Activated CD8-positive, alpha-beta T cell treated with anti-CD3 and anti-CD28 coated beads, Interleukin-2, amount 10 ng/mL, durations not matched to agents 7 days and 5 days (primary cell): ENCODE measurements around the gene HLF. TPM values are rescaled to one million over a fixed set of nuclear protein-coding genes. Genes with fewer than 3 reads are reported as not detected.
A peak's percentile ranks its signal among the peaks of the same experiment; 100 is the strongest.

Experiments
- ATAC-seq: fragments of 150-1000 bp; cut with Tn5 transposase; one replicate; pipeline ENCODE4 v1.10.0; 2021; ENCODE audit warnings: moderate library complexity
- CTCF ChIA-PET: fragments of 350-600 bp; sonication (Branson Sonifier 250); formaldehyde crosslinking; loops from one replicate; lab custom pipeline; 2021; ENCODE audit warnings: antibody characterized with exemption; lab: Charles Lee
- POLR2A ChIA-PET: fragments of 350-600 bp; sonication (Branson Sonifier 250); formaldehyde crosslinking; loops from one replicate; lab custom pipeline; 2021; ENCODE audit warnings: antibody characterized with exemption; lab: Charles Lee
- DNase-seq: peaks from one replicate; pipeline ENCODE4 v3.0.0-alpha.2; 2020
- H3K27ac Mint-ChIP-seq: one replicate; pipeline ENCODE4 v1.8.0; 2021; ENCODE audit warnings: mild to moderate bottlenecking, mixed read lengths
- H3K27me3 Mint-ChIP-seq: one replicate; pipeline ENCODE4 v1.8.0; 2021; ENCODE audit warnings: low read depth, mixed read lengths
- H3K36me3 Mint-ChIP-seq: one replicate; pipeline ENCODE4 v1.8.0; 2021; ENCODE audit warnings: low read depth, mixed read lengths
- H3K4me1 Mint-ChIP-seq: one replicate; pipeline ENCODE4 v1.8.0; 2021; ENCODE audit warnings: low read depth, mixed read lengths
- H3K4me3 Mint-ChIP-seq: one replicate; pipeline ENCODE4 v1.8.0; 2021; ENCODE audit warnings: mild to moderate bottlenecking, mixed read lengths
- H3K9me3 Mint-ChIP-seq: one replicate; pipeline ENCODE4 v1.8.0; 2022; ENCODE audit warnings: mixed read lengths; ENCODE audit not compliant: insufficient read depth
- total RNA-seq, 2 experiments: library from RNA; stranded (reverse); gene quantifications; one replicate each; pipeline ENCODE4 v1.2.3, GENCODE V29; 2021

Gene HLF
- total RNA-seq, 2 experiments from 2014 or later: 0.13 to 0.21 TPM

DNA sequence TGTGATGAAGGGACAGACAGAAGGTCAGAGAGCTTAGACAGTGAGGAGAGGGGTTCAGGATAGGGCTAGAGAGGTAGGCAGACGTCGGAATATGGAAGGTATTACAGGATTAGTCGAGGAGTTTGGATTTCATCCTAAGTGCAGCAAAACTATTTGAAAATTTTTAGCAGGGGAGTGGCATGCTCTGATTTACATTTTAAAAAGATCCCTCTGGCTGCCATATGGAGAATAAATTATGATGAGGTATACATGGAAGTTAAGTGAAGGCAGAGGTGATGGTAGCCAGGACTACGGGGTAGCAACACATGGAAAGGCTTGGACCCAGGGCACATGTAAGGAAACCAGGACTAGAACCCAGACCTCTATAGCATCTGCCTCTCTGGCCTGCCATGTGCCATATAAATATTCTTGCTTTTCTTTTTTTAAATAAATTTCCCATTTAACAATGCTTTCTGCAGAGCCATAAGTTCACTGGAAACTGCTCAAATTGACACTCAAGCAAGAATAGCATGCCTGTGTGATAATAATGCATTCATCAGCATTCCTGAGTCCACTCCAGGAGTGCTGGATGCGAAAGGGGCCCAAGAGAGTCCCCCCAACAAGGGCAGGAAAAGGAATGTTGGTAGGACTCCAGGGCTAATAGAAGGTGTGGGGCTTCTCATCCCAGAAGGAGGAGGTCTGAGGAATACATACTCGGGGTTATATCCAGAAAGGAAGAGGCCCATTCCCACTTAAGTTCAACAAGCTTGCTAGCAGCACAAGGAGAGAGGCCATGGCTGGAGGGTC, 78.2 kb downstream of the HLF start:
- Mint-ChIP-seq H3K36me3 (peaks cover 22% of the 10 kb centered on the region), H3K9me3 (peaks cover 11% of the 10 kb centered on the region), H3K4me3 (peak overlapping the region; percentile 12), H3K27ac (peak overlapping the region; percentile 92), H3K4me1 (peaks cover 68% of the 10 kb centered on the region), H3K27me3 (peaks cover 12% of the 10 kb centered on the region)
- ChIA-PET POLR2A (no interaction called here), CTCF (interaction anchor here (0.8 kb wide), 1 partner anchor 16 kb away, joined by 3 read pairs; no protein-coding TSS in a partner anchor)
- DNase-seq (no peak), ATAC-seq (no peak)

DNA sequence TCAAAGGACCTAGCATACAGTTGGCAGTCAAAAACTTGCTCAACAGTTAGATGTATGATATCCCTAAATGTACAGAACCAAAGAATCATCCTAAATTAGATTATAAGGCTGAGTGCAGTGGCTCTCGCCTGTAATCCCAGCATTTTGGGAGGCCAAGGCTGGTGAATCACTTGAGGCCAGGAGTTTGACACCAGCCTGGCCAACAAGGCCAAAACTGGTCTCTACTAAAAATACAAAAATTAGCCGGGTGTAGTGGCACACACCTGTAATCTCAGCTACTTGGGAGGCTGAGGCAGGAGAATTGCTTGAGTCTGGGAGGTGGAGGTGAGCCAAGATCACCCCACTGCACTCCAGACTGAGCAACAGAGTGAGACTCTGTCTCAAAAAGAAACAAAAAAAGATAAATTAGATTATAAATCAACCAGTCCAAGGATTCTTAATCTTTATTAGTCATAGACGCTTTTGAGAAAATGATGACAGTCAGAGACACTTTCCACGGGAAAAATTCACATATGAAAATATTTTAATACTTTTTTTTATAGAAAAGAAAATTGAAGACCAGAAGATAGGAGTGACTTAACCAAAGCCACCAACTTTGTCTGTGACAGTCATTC, 79.2 kb downstream of the HLF start:
- Mint-ChIP-seq H3K4me1 (peaks cover 78% of the 10 kb centered on the region), H3K36me3 (peaks cover 15% of the 10 kb centered on the region), H3K27me3 (peaks cover 7% of the 10 kb centered on the region), H3K9me3 (peaks cover under 1% of the 10 kb centered on the region), H3K4me3 (peak overlapping the region; percentile 32), H3K27ac (peak overlapping the region; percentile 92)
- CTCF ChIA-PET: interaction anchor here (0.6 to 6.2 kb wide), 7 partner anchors 10 to 351 kb away, joined by 3 to 57 read pairs (median 6); no protein-coding TSS in a partner anchor
- ATAC-seq (peak; percentile 45), DNase-seq (no peak)
- POLR2A ChIA-PET: no interaction called here

GRCh38 chr17:55344514-55344997, 79.8 kb downstream of the HLF start:
- ChIA-PET CTCF (interaction anchor here (0.6 to 6.2 kb wide), 7 partner anchors 10 to 352 kb away, joined by 3 to 57 read pairs (median 6); no protein-coding TSS in a partner anchor), POLR2A (no interaction called here)
- Mint-ChIP-seq H3K4me3 (peak overlapping the region; percentile 32), H3K36me3 (peaks cover 12% of the 10 kb centered on the region), H3K27ac (peak overlapping the region; percentile 92), H3K9me3 (no peaks in the 10 kb centered on the region), H3K27me3 (peaks cover 3% of the 10 kb centered on the region), H3K4me1 (peaks cover 83% of the 10 kb centered on the region)
- DNase-seq (peak; percentile 76), ATAC-seq (peak; percentile 95)

- Mint-ChIP-seq H3K4me1 (peaks cover 83% of the 10 kb centered on the region), H3K27ac (peak overlapping the region; percentile 92), H3K27me3 (no peaks in the 10 kb centered on the region), H3K9me3 (no peaks in the 10 kb centered on the region), H3K36me3 (peaks cover 9% of the 10 kb centered on the region), H3K4me3 (peak overlapping the region; percentile 32)
- POLR2A ChIA-PET: no interaction called here
- CTCF ChIA-PET: interaction anchor here (1.0 to 6.2 kb wide), 5 partner anchors 10 to 352 kb away, joined by 4 to 57 read pairs (median 7); no protein-coding TSS in a partner anchor
- ATAC-seq (no peak), DNase-seq (no peak)
Measured at GRCh38 chr17:55345132-55345531, 80.4 kb downstream of the HLF start.

GRCh38 chr17:55346658-55347057, 81.9 kb downstream of the HLF start:
- H3K9me3 Mint-ChIP-seq: no peaks in the 10 kb centered on the region
- H3K27ac Mint-ChIP-seq: peak overlapping the region; percentile 56
- ChIA-PET CTCF (interaction anchor here (1.6 to 6.2 kb wide), 6 partner anchors 9 to 354 kb away, joined by 3 to 57 read pairs (median 10); no protein-coding TSS in a partner anchor), POLR2A (interaction anchor here (2.0 kb wide), 1 partner anchor 75 kb away, joined by 6 read pairs; the partner anchor contains the start of gene MMD)
- H3K27me3 Mint-ChIP-seq: no peaks in the 10 kb centered on the region
- H3K4me3 Mint-ChIP-seq: no peak overlapping the region
- DNase-seq (no peak), ATAC-seq (no peak)
- peaks cover 9% of the 10 kb centered on the region for H3K36me3 Mint-ChIP-seq
- peaks cover 83% of the 10 kb centered on the region for H3K4me1 Mint-ChIP-seq

DNA sequence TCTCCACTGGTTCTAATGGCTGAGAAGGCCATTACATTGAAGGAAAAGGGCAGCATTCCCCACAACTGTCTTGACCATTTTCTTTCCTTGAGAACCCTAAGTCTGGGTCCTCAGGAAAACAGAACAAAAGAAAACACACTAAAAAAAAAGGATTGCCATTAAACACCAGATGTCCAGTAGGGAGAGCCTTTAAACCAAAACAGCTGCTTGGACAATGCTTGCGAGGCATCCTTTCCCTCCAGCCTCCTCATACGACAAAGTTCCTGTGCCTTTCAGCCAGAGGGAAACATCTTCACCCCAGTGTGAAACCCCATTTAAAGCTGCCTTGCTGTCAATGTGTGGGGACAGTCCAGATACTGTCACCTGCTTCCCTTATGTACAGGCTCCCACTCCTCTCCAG, 82.6 kb downstream of the HLF start:
- Mint-ChIP-seq H3K27me3 (no peaks in the 10 kb centered on the region), H3K4me3 (no peak overlapping the region), H3K9me3 (no peaks in the 10 kb centered on the region), H3K27ac (no peak overlapping the region), H3K4me1 (peaks cover 78% of the 10 kb centered on the region), H3K36me3 (peaks cover 9% of the 10 kb centered on the region)
- ChIA-PET CTCF (interaction anchor here (0.7 to 6.2 kb wide), 18 partner anchors 9 to 373 kb away, joined by 3 to 57 read pairs (median 4); partner anchors contain the start of gene MMD), POLR2A (interaction anchor here (2.0 kb wide), 1 partner anchor 74 kb away, joined by 6 read pairs; the partner anchor contains the start of gene MMD)
- DNase-seq (no peak), ATAC-seq (no peak)

- peaks cover 9% of the 10 kb centered on the region for H3K36me3 Mint-ChIP-seq
- no peak overlapping the region for H3K27ac Mint-ChIP-seq
- DNase-seq (peak; percentile 62), ATAC-seq (no peak)
- H3K9me3 Mint-ChIP-seq: no peaks in the 10 kb centered on the region
- H3K4me3 Mint-ChIP-seq: no peak overlapping the region
- CTCF ChIA-PET: interaction anchor here (0.7 to 6.2 kb wide), 23 partner anchors 8 to 374 kb away, joined by 3 to 57 read pairs (median 4); partner anchors contain the start of gene MMD
- POLR2A ChIA-PET: no interaction called here
- peaks cover 65% of the 10 kb centered on the region for H3K4me1 Mint-ChIP-seq
- no peaks in the 10 kb centered on the region for H3K27me3 Mint-ChIP-seq
Measured at GRCh38 chr17:55348749-55349354, 84.1 kb downstream of the HLF start.

GRCh38 chr17:55350825-55351205, 86.1 kb downstream of the HLF start:
- H3K4me1 Mint-ChIP-seq: peaks cover 53% of the 10 kb centered on the region
- POLR2A ChIA-PET: no interaction called here
- H3K27ac Mint-ChIP-seq: no peak overlapping the region
- H3K4me3 Mint-ChIP-seq: no peak overlapping the region
- H3K9me3 Mint-ChIP-seq: no peaks in the 10 kb centered on the region
- CTCF ChIA-PET: no interaction called here
- H3K36me3 Mint-ChIP-seq: peaks cover 5% of the 10 kb centered on the region
- H3K27me3 Mint-ChIP-seq: peaks cover 9% of the 10 kb centered on the region
- no peak for DNase-seq
- ATAC-seq: no peak

DNA sequence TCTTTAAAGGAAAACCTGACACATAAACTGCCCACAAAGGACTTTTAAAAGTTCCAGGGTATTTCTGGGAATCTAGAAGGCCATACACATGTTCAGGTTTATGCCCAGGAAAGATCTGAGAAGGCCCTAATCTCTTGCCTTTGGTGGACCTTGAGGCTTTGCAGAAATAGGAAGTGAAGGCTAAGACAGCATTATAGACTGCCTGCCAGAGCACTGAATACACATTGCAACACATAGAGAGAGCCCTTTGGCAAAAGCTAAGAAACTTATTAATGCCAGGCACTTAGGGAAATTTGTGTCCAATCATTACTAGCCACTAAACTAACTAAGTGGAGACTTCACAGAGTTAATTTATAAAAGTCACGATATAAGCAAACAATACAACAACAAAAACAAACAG, 86.5 kb downstream of the HLF start:
- Mint-ChIP-seq H3K4me3 (no peak overlapping the region), H3K27ac (no peak overlapping the region), H3K4me1 (peaks cover 53% of the 10 kb centered on the region), H3K9me3 (no peaks in the 10 kb centered on the region), H3K36me3 (peaks cover 4% of the 10 kb centered on the region), H3K27me3 (peaks cover 9% of the 10 kb centered on the region)
- ChIA-PET CTCF (interaction anchor here (1.2 to 1.9 kb wide), 2 partner anchors 163 to 358 kb away, joined by 4 to 7 read pairs; no protein-coding TSS in a partner anchor), POLR2A (no interaction called here)
- ATAC-seq (no peak), DNase-seq (no peak)

GRCh38 chr17:55354010-55354409, 89.2 kb downstream of the HLF start:
- peaks cover 34% of the 10 kb centered on the region for H3K4me1 Mint-ChIP-seq
- peaks cover 11% of the 10 kb centered on the region for H3K27me3 Mint-ChIP-seq
- H3K36me3 Mint-ChIP-seq: no peaks in the 10 kb centered on the region
- ATAC-seq (no peak), DNase-seq (no peak)
- ChIA-PET CTCF (interaction anchor here (0.7 to 4.5 kb wide), 7 partner anchors 44 to 382 kb away, joined by 3 to 62 read pairs (median 3); no protein-coding TSS in a partner anchor), POLR2A (interaction anchor here (0.6 kb wide), 1 partner anchor 61 kb away, joined by 5 read pairs; no protein-coding TSS in a partner anchor)
- no peak overlapping the region for H3K27ac Mint-ChIP-seq
- H3K9me3 Mint-ChIP-seq: no peaks in the 10 kb centered on the region
- no peak overlapping the region for H3K4me3 Mint-ChIP-seq

- Mint-ChIP-seq H3K4me3 (no peak overlapping the region), H3K9me3 (no peaks in the 10 kb centered on the region), H3K27me3 (peaks cover 14% of the 10 kb centered on the region), H3K36me3 (no peaks in the 10 kb centered on the region), H3K4me1 (peaks cover 25% of the 10 kb centered on the region), H3K27ac (no peak overlapping the region)
- DNase-seq (no peak), ATAC-seq (no peak)
- ChIA-PET CTCF (interaction anchor here (0.7 to 4.5 kb wide), 10 partner anchors 10 to 1327 kb away, joined by 3 to 62 read pairs (median 6); partner anchors contain the start of gene SMIM36), POLR2A (no interaction called here)
Measured at GRCh38 chr17:55354941-55355340, 90.2 kb downstream of the HLF start.
